Measurements from ENCODE around the gene TNS1. TPM values are rescaled to one million over a fixed set of nuclear protein-coding genes. Genes with fewer than 3 reads are reported as not detected.

The TNS1 gene
- total RNA-seq, 1 experiment from 2014 or later, result 3.4 TPM

DNA sequence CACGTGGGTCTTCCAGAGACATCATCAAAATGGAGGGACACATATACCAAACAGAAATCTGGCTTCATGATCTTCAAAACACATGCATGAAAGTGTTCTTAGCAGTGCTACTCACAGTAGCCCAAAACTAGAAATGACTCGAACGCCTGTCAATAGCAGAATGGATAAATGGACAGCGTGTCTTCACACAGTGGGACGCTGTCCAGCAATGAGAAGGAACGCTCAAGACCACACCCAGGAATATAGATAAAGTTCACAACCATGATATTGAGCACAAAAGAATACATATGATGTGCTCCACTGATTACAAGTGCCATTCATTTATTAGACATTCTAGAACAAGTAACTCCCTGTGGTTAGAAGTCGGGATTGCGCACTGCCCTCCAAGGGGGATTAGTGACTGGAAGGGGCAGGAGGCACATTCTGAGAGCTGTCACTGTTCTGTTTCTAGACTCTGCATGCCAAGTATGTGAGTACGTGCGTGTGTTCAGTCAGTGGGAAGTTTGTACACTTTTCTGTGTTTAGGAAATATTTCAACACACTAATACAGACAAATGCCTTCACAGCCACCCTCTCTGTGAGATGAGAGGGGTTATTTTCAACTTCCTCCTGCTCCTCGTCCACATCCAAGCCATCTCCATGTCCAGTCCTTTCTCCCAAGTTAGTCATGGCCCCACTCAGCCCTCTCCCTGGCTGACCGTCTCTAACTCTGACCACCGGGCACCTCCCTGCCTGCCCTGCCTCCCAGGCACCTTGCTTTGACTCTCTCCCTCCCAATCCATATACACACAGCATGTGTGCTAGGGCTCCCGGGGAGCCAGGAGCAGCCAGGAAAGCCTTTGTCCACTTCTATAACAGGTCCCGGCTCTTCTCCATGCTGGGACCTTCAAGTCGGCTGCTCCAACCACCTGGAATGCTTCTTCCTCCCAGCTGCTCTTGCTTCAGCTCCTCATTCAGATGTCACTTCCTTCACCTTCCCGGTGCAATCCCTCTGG lies 26.9 kb upstream of the TNS1 start:
- H3K23me2 ChIP-seq (ENCODE audit: insufficient read length, low read depth, low read length, poor library complexity, severe bottlenecking), result peaks cover 8% of the 10 kb centered on the region
- H4K20me1 ChIP-seq (ENCODE audit: control insufficient read depth, insufficient read depth, insufficient read length), result no peaks in the 10 kb centered on the region
- WGBS (ENCODE audit: extremely low coverage, insufficient read length, low lambda C conversion rate), result no CpG with 5 or more reads among the region's 17 CpGs
- H2AFZ ChIP-seq (ENCODE audit: low read length), result no peak overlapping the region
- no peak overlapping the region for H2BK120ac ChIP-seq (ENCODE audit: low read depth, low read length, poor library complexity, severe bottlenecking)
- H3K9me3 ChIP-seq (ENCODE audit: control insufficient read depth, low read depth, low read length), result no peaks in the 10 kb centered on the region
- peaks cover 6% of the 10 kb centered on the region; the same call in 1 of the 2 replicates for H3K27me3 ChIP-seq (ENCODE audit: insufficient read depth, low read length)
- no peak overlapping the region for H3T11ph ChIP-seq (ENCODE audit: low read length)
- H3K4ac ChIP-seq (ENCODE audit: low read depth, low read length), result no peak overlapping the region
- no peak overlapping the region for H2BK12ac ChIP-seq (ENCODE audit: insufficient read length, low read depth, low read length)
- H4K8ac ChIP-seq (replicated peaks; ENCODE audit: insufficient read length, low read depth, low read length), result no peak overlapping the region
- Mint-ChIP-seq H3K27me3 (ENCODE audit: low read depth) (peaks cover 6% of the 10 kb centered on the region), H3K27ac (no peak overlapping the region), H3K4me1 (peaks cover 19 to 27% of the 10 kb centered on the region in 2 experiments), H3K36me3 (ENCODE audit: insufficient read depth in 1 of 3, low read depth in 3 of 3) (no peaks in the 10 kb centered on the region), H3K4me3 (no peak overlapping the region), H3K9me3 (no peaks in the 10 kb centered on the region)
- no peaks in the 10 kb centered on the region for H3K79me2 ChIP-seq (ENCODE audit: insufficient read depth, low read length)
- H3K79me1 ChIP-seq (ENCODE audit: insufficient read depth, low read depth, low read length, poor library complexity, severe bottlenecking), result no peaks in the 10 kb centered on the region
- no peak overlapping the region for H3K18ac ChIP-seq (ENCODE audit: insufficient read length, low read depth, low read length)
- H3K56ac ChIP-seq (ENCODE audit: insufficient read length, low read depth, low read length), result no peak overlapping the region
- peak; percentile 19 for DNase-seq
- no peak overlapping the region for H2BK15ac ChIP-seq (ENCODE audit: low read depth, low read length)
- no peak overlapping the region for H4K91ac ChIP-seq (ENCODE audit: insufficient read length, low read depth, low read length)
- no peak overlapping the region for H2BK5ac ChIP-seq (ENCODE audit: insufficient read length, low read length)
- H3K14ac ChIP-seq (ENCODE audit: insufficient read depth, low read length), result no peak overlapping the region
- H2AK5ac ChIP-seq (ENCODE audit: insufficient read length, low read length), result no peak overlapping the region
- no peak overlapping the region for H3K27ac ChIP-seq (ENCODE audit: insufficient read length, low read depth, low read length)
- no peak overlapping the region for H3K4me2 ChIP-seq (ENCODE audit: insufficient read depth, insufficient read length, low read length)
- H2BK20ac ChIP-seq (ENCODE audit: low read depth, low read length, poor library complexity, severe bottlenecking), result no peak overlapping the region
- H4K5ac ChIP-seq (ENCODE audit: insufficient read length, low read depth, low read length), result no peak overlapping the region
- no peak overlapping the region for H3K23ac ChIP-seq (ENCODE audit: insufficient read length, low read depth, low read length)
- H3K9ac ChIP-seq (ENCODE audit: extremely low read depth, insufficient read length, low read length), result no peak overlapping the region
- peaks cover 3% of the 10 kb centered on the region; the same call in 1 of the 2 replicates for H3K4me1 ChIP-seq (ENCODE audit: insufficient read depth, low read length)
- TF ChIP-seq, protein P1, sequence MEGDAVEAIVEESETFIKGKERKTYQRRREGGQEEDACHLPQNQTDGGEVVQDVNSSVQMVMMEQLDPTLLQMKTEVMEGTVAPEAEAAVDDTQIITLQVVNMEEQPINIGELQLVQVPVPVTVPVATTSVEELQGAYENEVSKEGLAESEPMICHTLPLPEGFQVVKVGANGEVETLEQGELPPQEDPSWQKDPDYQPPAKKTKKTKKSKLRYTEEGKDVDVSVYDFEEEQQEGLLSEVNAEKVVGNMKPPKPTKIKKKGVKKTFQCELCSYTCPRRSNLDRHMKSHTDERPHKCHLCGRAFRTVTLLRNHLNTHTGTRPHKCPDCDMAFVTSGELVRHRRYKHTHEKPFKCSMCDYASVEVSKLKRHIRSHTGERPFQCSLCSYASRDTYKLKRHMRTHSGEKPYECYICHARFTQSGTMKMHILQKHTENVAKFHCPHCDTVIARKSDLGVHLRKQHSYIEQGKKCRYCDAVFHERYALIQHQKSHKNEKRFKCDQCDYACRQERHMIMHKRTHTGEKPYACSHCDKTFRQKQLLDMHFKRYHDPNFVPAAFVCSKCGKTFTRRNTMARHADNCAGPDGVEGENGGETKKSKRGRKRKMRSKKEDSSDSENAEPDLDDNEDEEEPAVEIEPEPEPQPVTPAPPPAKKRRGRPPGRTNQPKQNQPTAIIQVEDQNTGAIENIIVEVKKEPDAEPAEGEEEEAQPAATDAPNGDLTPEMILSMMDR (conservative IDR thresholded peaks at IDR 0.05), result no peak
